ENCODE data around the gene SH3RF1. TPM values are rescaled to one million over a fixed set of nuclear protein-coding genes. Genes with fewer than 3 reads are reported as not detected.

The SH3RF1 gene
- total and polyA plus RNA-seq, 2 experiments from 2014 or later = 7.8 to 12.4 TPM

GRCh38 chr4:169102026-169102425, 168.7 kb downstream of the SH3RF1 start:
- Histone ChIP-seq H3K36me3 (ENCODE audit: insufficient read depth) (peaks cover 4% of the 10 kb centered on the region; the same call in 1 of the 2 replicates), H3K79me2 (replicated peaks; ENCODE audit: insufficient read depth) (no peaks in the 10 kb centered on the region; the same call in 1 of the 2 replicates), H3K4me3 (no peak overlapping the region), H3K4me1 (ENCODE audit: insufficient read depth) (peaks cover 11% of the 10 kb centered on the region), H3K27ac (ENCODE audit: low read depth) (no peak overlapping the region; the same call in 1 of the 2 replicates), H3F3A (replicated peaks; ENCODE audit: low read depth) (no peaks in the 10 kb centered on the region), H3K27me3 (ENCODE audit: insufficient read depth) (no peaks in the 10 kb centered on the region), H3K4me2 (no peak overlapping the region), H2AFZ (no peak overlapping the region), H4K20me1 (replicated peaks; ENCODE audit: insufficient read depth) (no peaks in the 10 kb centered on the region), H3K9me2 (ENCODE audit: insufficient read depth) (peaks cover 5% of the 10 kb centered on the region; the same call in 1 of the 2 replicates)
- no peaks in the 10 kb centered on the region for H3K27me3 Mint-ChIP-seq (ENCODE audit: insufficient read depth, low read depth, poor library complexity)
- H3K27ac Mint-ChIP-seq = no peak overlapping the region; the same call in 1 of the 2 replicates
- DNase-seq (ENCODE audit: low spot score) = no peak
- peaks cover 17% of the 10 kb centered on the region for H3K36me3 Mint-ChIP-seq (ENCODE audit: low read depth)
- TF ChIP-seq ZNF331 (CRISPR knock-in tag; IDR thresholded peaks at IDR 0.05; ENCODE audit: low read depth) = no peak
- no peak for TF ChIP-seq ZNF114 (CRISPR knock-in tag; IDR thresholded peaks at IDR 0.05)
- no peak for TF ChIP-seq REST (IDR thresholded peaks at IDR 0.05; ENCODE audit: unreplicated experiment)
- no peak for TF ChIP-seq NANOG (IDR thresholded peaks at IDR 0.05; ENCODE audit: borderline replicate concordance)
- TF ChIP-seq CTCF (conservative IDR thresholded peaks at IDR 0.05; ENCODE audit: low read depth in 2 of 2) = no peak
- TF ChIP-seq ZNF462 (CRISPR knock-in tag; IDR thresholded peaks at IDR 0.05) = no peak
- TF ChIP-seq ETS1 (IDR thresholded peaks at IDR 0.05) = no peak
- TF ChIP-seq EZH2phosphoT487 (IDR thresholded peaks at IDR 0.05; ENCODE audit: unreplicated experiment) = no peak
- TF ChIP-seq CREB1 (CRISPR knock-in tag; IDR thresholded peaks at IDR 0.05; ENCODE audit: low read depth) = no peak
- no peak for TF ChIP-seq STAT1 (IDR thresholded peaks at IDR 0.05; ENCODE audit: unreplicated experiment)
- TF ChIP-seq EZH2 (IDR thresholded peaks at IDR 0.05; ENCODE audit: low read depth, unreplicated experiment) = no peak
- no peak for TF ChIP-seq POLR2AphosphoS5 (IDR thresholded peaks at IDR 0.05; ENCODE audit: low read depth)
- ATAC-seq = no peak
- no peaks in the 10 kb centered on the region for H3K9me3 Mint-ChIP-seq
- H3K4me1 Mint-ChIP-seq = peaks cover 30% of the 10 kb centered on the region
- H3K4me3 Mint-ChIP-seq = no peak overlapping the region

Measured in GM23338 (cell line).